ENCODE measurements around the gene SUSD6.
A peak's percentile ranks its signal among the peaks of the same experiment; 100 is the strongest.

SUSD6 gene

GRCh38 chr14:69672356-69672755 is 61.0 kb downstream of the SUSD6 start:
- Histone ChIP-seq H3K27me3 (replicated peaks; ENCODE audit: control insufficient read depth, insufficient read depth, low read length) (no peaks in the 10 kb centered on the region), H3K4me3 (replicated peaks; ENCODE audit: low read depth, low read length) (no peak overlapping the region), H3K36me3 (ENCODE audit: control insufficient read depth, insufficient read depth, low read length) (peaks cover 2% of the 10 kb centered on the region)
- no peak for TF ChIP-seq CTCF (IDR thresholded peaks at IDR 0.05; ENCODE audit: insufficient read depth, low read length, poor library complexity, severe bottlenecking)
- no peak for DNase-seq (ENCODE audit: extremely low read depth, insufficient read length)

- no peak for TF ChIP-seq CTCF (IDR thresholded peaks at IDR 0.05; ENCODE audit: insufficient read depth, low read length, poor library complexity, severe bottlenecking)
- Histone ChIP-seq H3K27me3 (replicated peaks; ENCODE audit: control insufficient read depth, insufficient read depth, low read length) (no peaks in the 10 kb centered on the region), H3K36me3 (ENCODE audit: control insufficient read depth, insufficient read depth, low read length) (peaks cover 2% of the 10 kb centered on the region), H3K4me3 (replicated peaks; ENCODE audit: low read depth, low read length) (no peak overlapping the region)
- no peak for DNase-seq (ENCODE audit: extremely low read depth, insufficient read length)
These were observed 61.7 kb downstream of the SUSD6 start for GRCh38 chr14:69673104-69673503.

- DNase-seq (ENCODE audit: extremely low read depth, insufficient read length): no peak
- Histone ChIP-seq H3K36me3 (ENCODE audit: control insufficient read depth, insufficient read depth, low read length) (peaks cover 2% of the 10 kb centered on the region), H3K4me3 (replicated peaks; ENCODE audit: low read depth, low read length) (no peak overlapping the region), H3K27me3 (replicated peaks; ENCODE audit: control insufficient read depth, insufficient read depth, low read length) (no peaks in the 10 kb centered on the region)
- TF ChIP-seq CTCF (IDR thresholded peaks at IDR 0.05; ENCODE audit: insufficient read depth, low read length, poor library complexity, severe bottlenecking): peak; percentile 23
These were observed 62.3 kb downstream of the SUSD6 start for GRCh38 chr14:69673578-69674305.

GRCh38 chr14:69674546-69675244 is 63.3 kb downstream of the SUSD6 start:
- Histone ChIP-seq H3K27me3 (replicated peaks; ENCODE audit: control insufficient read depth, insufficient read depth, low read length) (no peaks in the 10 kb centered on the region), H3K36me3 (ENCODE audit: control insufficient read depth, insufficient read depth, low read length) (peaks cover 2% of the 10 kb centered on the region), H3K4me3 (replicated peaks; ENCODE audit: low read depth, low read length) (no peak overlapping the region)
- no peak for DNase-seq (ENCODE audit: extremely low read depth, insufficient read length)
- no peak for TF ChIP-seq CTCF (IDR thresholded peaks at IDR 0.05; ENCODE audit: insufficient read depth, low read length, poor library complexity, severe bottlenecking)

- no peak overlapping the region for H3K4me3 ChIP-seq (replicated peaks; ENCODE audit: low read depth, low read length)
- H3K36me3 ChIP-seq (ENCODE audit: control insufficient read depth, insufficient read depth, low read length): peaks cover 2% of the 10 kb centered on the region
- no peaks in the 10 kb centered on the region for H3K27me3 ChIP-seq (replicated peaks; ENCODE audit: control insufficient read depth, insufficient read depth, low read length)
- DNase-seq (ENCODE audit: extremely low read depth, insufficient read length): no peak
- TF ChIP-seq CTCF (IDR thresholded peaks at IDR 0.05; ENCODE audit: insufficient read depth, low read length, poor library complexity, severe bottlenecking): no peak
These were observed 63.8 kb downstream of the SUSD6 start for GRCh38 chr14:69675245-69675583.
